Astrocyte of the spinal cord (primary cell): ENCODE data around the gene VSTM4.

Experiments
- DNase-seq: peaks from one replicate; pipeline ENCODE4 v3.0.0; 2011; ENCODE audit warnings: low read depth, low spot score
- H3K4me3 ChIP-seq: 2 replicates; pipeline ENCODE4 v1.5.1; 2011; ENCODE audit warnings: low read depth, mild to moderate bottlenecking, low read length, moderate library complexity
- CTCF ChIP-seq: IDR thresholded peaks from 2 replicates; pipeline ENCODE4 v1.5.1; 2012; ENCODE audit warnings: low read depth, mild to moderate bottlenecking, low read length, inconsistent platforms
- in situ Hi-C: cut with HindIII; loops from 2 replicates; pipeline ENCODE4 v1.10.0; 2017; ENCODE audit warnings: low sequenced_read_pairs

The VSTM4 gene

GRCh38 chr10:49010295-49010694, 105.0 kb downstream of the VSTM4 start:
- no peak for TF ChIP-seq CTCF
- no peak for DNase-seq
- no peak overlapping the region for H3K4me3 ChIP-seq
- in situ Hi-C loops = no loop called here

- DNase-seq = no peak
- TF ChIP-seq CTCF = no peak
These were observed 105.9 kb downstream of the VSTM4 start for GRCh38 chr10:49009199-49009979.

DNA sequence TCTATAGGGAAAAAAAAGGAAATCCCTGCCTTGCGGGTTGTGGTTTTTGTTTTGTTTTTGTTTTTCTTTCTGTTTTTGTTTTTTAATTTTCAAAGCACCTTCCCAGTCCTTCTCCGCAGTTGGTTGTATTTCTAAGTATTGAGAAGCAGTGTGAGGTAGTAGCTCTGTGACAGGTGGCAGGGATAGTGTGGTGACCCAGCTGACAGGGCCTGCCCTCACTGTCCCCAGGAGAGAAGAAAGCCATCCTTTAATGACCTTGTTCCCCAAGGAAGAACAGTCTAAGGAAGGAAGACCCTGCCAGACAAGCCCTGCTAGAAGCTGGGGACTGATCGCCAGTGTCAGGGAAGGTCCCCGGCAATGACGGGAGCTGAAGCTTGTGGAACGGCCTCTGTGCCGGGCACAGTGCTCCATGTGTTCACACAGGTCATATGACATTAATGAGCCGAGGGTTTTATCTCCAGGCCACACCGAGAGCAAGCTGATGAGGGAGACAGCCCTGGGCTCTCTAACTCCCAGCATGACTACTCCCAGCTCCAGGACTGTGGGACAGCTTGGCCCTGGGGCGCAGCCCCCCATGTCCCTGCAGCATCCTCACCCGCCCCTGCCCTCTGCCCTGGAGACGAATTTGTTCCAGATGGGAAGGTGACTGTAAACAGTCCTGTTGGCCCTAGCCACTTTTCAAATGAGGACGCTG, 106.7 kb downstream of the VSTM4 start:
- in situ Hi-C loops = no loop called here
- DNase-seq = no peak
- no peak overlapping the region for H3K4me3 ChIP-seq
- TF ChIP-seq CTCF = no peak

More at GRCh38 chr10:49009199-49009979, 105.9 kb downstream of the VSTM4 start:
- no peak overlapping the region for H3K4me3 ChIP-seq
- in situ Hi-C loops = no loop called here

DNA sequence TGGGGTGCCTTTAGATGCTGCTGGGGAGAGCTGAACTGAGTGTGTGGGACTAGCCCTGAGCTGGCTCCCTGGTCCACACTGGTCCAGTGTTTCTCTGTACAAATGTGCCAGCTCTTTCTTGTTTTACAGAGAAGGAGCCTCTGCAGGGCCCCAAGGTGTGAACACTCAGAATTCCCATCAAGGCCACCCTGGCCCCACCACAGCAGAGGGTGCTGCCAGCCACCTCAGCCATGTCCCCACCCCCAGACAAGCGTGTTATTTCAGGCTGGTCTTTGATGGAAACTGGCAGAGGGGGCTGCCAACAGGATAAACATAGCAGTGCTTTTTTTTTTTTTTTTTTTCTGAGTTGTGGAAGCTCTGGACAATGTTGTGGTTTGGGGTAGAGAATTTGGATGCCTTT, 107.2 kb downstream of the VSTM4 start:
- no peak for DNase-seq
- in situ Hi-C loops = no loop called here
- TF ChIP-seq CTCF = no peak
- H3K4me3 ChIP-seq = no peak overlapping the region

- in situ Hi-C loops = no loop called here
- no peak for TF ChIP-seq CTCF
- H3K4me3 ChIP-seq = no peak overlapping the region
- DNase-seq = no peak
These were observed 108.2 kb downstream of the VSTM4 start for GRCh38 chr10:49007129-49007528.

GRCh38 chr10:49005270-49005669, 110.1 kb downstream of the VSTM4 start:
- in situ Hi-C loops = no loop called here
- no peak for DNase-seq
- no peak overlapping the region for H3K4me3 ChIP-seq
- TF ChIP-seq CTCF = no peak
